H9 (cell line): Measurements from ENCODE around the gene KMT2D. TPM values are rescaled to one million over a fixed set of nuclear protein-coding genes. Genes with fewer than 3 reads are reported as not detected.

Experiments used
- DNase-seq: peaks from one replicate; pipeline ENCODE4 v3.0.0-alpha.2; 2017
- H2AFZ ChIP-seq: one replicate; pipeline ENCODE4 v1.6.1; 2013; ENCODE audit warnings: mild to moderate bottlenecking, low read length, control low read depth, moderate library complexity
- H2AK5ac ChIP-seq: 2 replicates; pipeline ENCODE4 v1.6.1; 2013; ENCODE audit warnings: low read length, control low read depth, mixed read lengths; ENCODE audit not compliant: insufficient read length
- H2BK120ac ChIP-seq: one replicate; pipeline ENCODE4 v1.6.1; 2013; ENCODE audit warnings: low read depth, mild to moderate bottlenecking, low read length, control low read depth, inconsistent platforms; ENCODE audit not compliant: poor library complexity, severe bottlenecking
- H2BK12ac ChIP-seq: 2 replicates; pipeline ENCODE4 v1.6.1; 2013; ENCODE audit warnings: low read length, control low read depth, mixed read lengths, low read depth; ENCODE audit not compliant: insufficient read length
- H2BK15ac ChIP-seq: 2 replicates; pipeline ENCODE4 v1.6.1; 2013; ENCODE audit warnings: low read depth, low read length, control low read depth
- H2BK20ac ChIP-seq: one replicate; pipeline ENCODE4 v1.6.1; 2013; ENCODE audit warnings: low read depth, mild to moderate bottlenecking, low read length, control low read depth, inconsistent platforms; ENCODE audit not compliant: poor library complexity, severe bottlenecking
- H2BK5ac ChIP-seq: 2 replicates; pipeline ENCODE4 v1.6.1; 2013; ENCODE audit warnings: low read length, control low read depth, mixed read lengths; ENCODE audit not compliant: insufficient read length
- H3K14ac ChIP-seq: 2 replicates; pipeline ENCODE4 v1.6.1; 2013; ENCODE audit warnings: low read length, control low read depth; ENCODE audit not compliant: insufficient read depth
- H3K18ac ChIP-seq: 2 replicates; pipeline ENCODE4 v1.6.1; 2013; ENCODE audit warnings: low read depth, mild to moderate bottlenecking, mixed read lengths, low read length, control low read depth; ENCODE audit not compliant: insufficient read length
- H3K23ac ChIP-seq: 2 replicates; pipeline ENCODE4 v1.6.1; 2013; ENCODE audit warnings: low read length, control low read depth, mixed read lengths, low read depth; ENCODE audit not compliant: insufficient read length
- H3K23me2 ChIP-seq: 2 replicates; pipeline ENCODE4 v1.6.1; 2013; ENCODE audit warnings: low read depth, mild to moderate bottlenecking, mixed read lengths, low read length, control low read depth; ENCODE audit not compliant: insufficient read length, poor library complexity, severe bottlenecking
- H3K27ac ChIP-seq: 2 replicates; pipeline ENCODE4 v1.5.1; 2013; ENCODE audit warnings: low read length, control low read depth, mixed read lengths, low read depth; ENCODE audit not compliant: insufficient read length
- H3K27me3 ChIP-seq: 2 replicates; pipeline ENCODE4 v1.6.1; 2013; ENCODE audit warnings: low read length, control low read depth, inconsistent platforms; ENCODE audit not compliant: insufficient read depth
- H3K4ac ChIP-seq: 2 replicates; pipeline ENCODE4 v1.6.1; 2013; ENCODE audit warnings: low read depth, mild to moderate bottlenecking, control low read depth, inconsistent platforms, low read length, moderate library complexity
- H3K4me1 ChIP-seq: 2 replicates; pipeline ENCODE4 v1.6.1; 2013; ENCODE audit warnings: low read length, control low read depth, inconsistent platforms; ENCODE audit not compliant: insufficient read depth
- H3K4me2 ChIP-seq: 2 replicates; pipeline ENCODE4 v1.6.1; 2013; ENCODE audit warnings: low read length, control low read depth, mixed read lengths; ENCODE audit not compliant: insufficient read length, insufficient read depth
- H3K56ac ChIP-seq: 2 replicates; pipeline ENCODE4 v1.6.1; 2013; ENCODE audit warnings: low read depth, mild to moderate bottlenecking, mixed read lengths, low read length, control low read depth; ENCODE audit not compliant: insufficient read length
- H3K79me1 ChIP-seq: 2 replicates; pipeline ENCODE4 v1.6.1; 2013; ENCODE audit warnings: low read depth, mild to moderate bottlenecking, moderate library complexity, low read length, control low read depth, inconsistent platforms; ENCODE audit not compliant: insufficient read depth, poor library complexity, severe bottlenecking
- H3K79me2 ChIP-seq: 2 replicates; pipeline ENCODE4 v1.6.1; 2013; ENCODE audit warnings: low read length, control low read depth, inconsistent platforms; ENCODE audit not compliant: insufficient read depth
- H3K9ac ChIP-seq: 2 replicates; pipeline ENCODE4 v1.6.1; 2013; ENCODE audit warnings: low read length, control low read depth, mixed read lengths; ENCODE audit not compliant: insufficient read length; ENCODE audit errors: extremely low read depth
- H3K9me3 ChIP-seq: one replicate; pipeline ENCODE4 v1.6.1; 2013; ENCODE audit warnings: low read depth, low read length, inconsistent platforms; ENCODE audit not compliant: control insufficient read depth
- H3T11ph ChIP-seq: one replicate; pipeline ENCODE4 v1.6.1; 2013; ENCODE audit warnings: mild to moderate bottlenecking, low read length, control low read depth, inconsistent platforms
- H4K20me1 ChIP-seq: one replicate; pipeline ENCODE4 v1.6.1; 2013; ENCODE audit not compliant: control insufficient read depth, insufficient read length, insufficient read depth
- H4K5ac ChIP-seq: 2 replicates; pipeline ENCODE4 v1.6.1; 2013; ENCODE audit warnings: low read depth, mild to moderate bottlenecking, mixed read lengths, low read length, control low read depth; ENCODE audit not compliant: insufficient read length
- H4K8ac ChIP-seq: replicated peaks from 2 replicates; pipeline ENCODE4 v1.6.1; 2013; ENCODE audit warnings: low read length, control low read depth, mixed read lengths, low read depth; ENCODE audit not compliant: insufficient read length
- H4K91ac ChIP-seq: 2 replicates; pipeline ENCODE4 v1.6.1; 2013; ENCODE audit warnings: low read depth, mild to moderate bottlenecking, moderate library complexity, mixed read lengths, low read length, control low read depth; ENCODE audit not compliant: insufficient read length
- H3K27ac Mint-ChIP-seq, 3 experiments: 2 replicates in 2 of 3; 3 replicates in 1 of 3; pipeline ENCODE4 v1.8.0; 2020 to 2021; ENCODE audit warnings: mixed read lengths in 3 of 3, mild to moderate bottlenecking in 1 of 3, moderate library complexity in 1 of 3
- H3K27me3 Mint-ChIP-seq: 2 replicates; pipeline ENCODE4 v1.8.0; 2021; ENCODE audit warnings: low read depth, mild to moderate bottlenecking, moderate library complexity, mixed read lengths
- H3K36me3 Mint-ChIP-seq, 3 experiments: 2 replicates in 2 of 3; 3 replicates in 1 of 3; pipeline ENCODE4 v1.8.0; 2020 to 2021; ENCODE audit warnings: low read depth in 3 of 3, mixed read lengths in 3 of 3; ENCODE audit not compliant: insufficient read depth in 1 of 3
- H3K4me1 Mint-ChIP-seq, 2 experiments: 2 replicates each; pipeline ENCODE4 v1.8.0; 2020; ENCODE audit warnings: mixed read lengths in 2 of 2
- H3K4me3 Mint-ChIP-seq, 2 experiments: 2 replicates in 1 of 2; 3 replicates in 1 of 2; pipeline ENCODE4 v1.8.0; 2020 to 2021; ENCODE audit warnings: mild to moderate bottlenecking in 2 of 2, mixed read lengths in 2 of 2, moderate library complexity in 1 of 2
- H3K9me3 Mint-ChIP-seq, 2 experiments: 2 replicates in 1 of 2; 3 replicates in 1 of 2; pipeline ENCODE4 v1.8.0; 2020; ENCODE audit warnings: mild to moderate bottlenecking in 2 of 2, mixed read lengths in 2 of 2, moderate library complexity in 1 of 2
- CTCF ChIP-seq: fragments of 200-600 bp; sonication (generic); conservative IDR thresholded peaks from 3 replicates; pipeline ENCODE4 v1.8.0; 2021; ENCODE audit warnings: antibody characterized with exemption, mild to moderate bottlenecking
- WGBS: extraction: QIAGEN DNeasy Blood & Tissue Kit; methylation state at CpG from one replicate; pipeline ENCODE4 v1.1.7; 2013; ENCODE audit warnings: missing lambda C conversion rate, low lambda C conversion rate, mixed read lengths; ENCODE audit not compliant: insufficient read length; ENCODE audit errors: extremely low coverage; 5-methylcytosine and 5-hydroxymethylcytosine counted together
- total RNA-seq: library from RNA; stranded (reverse); gene quantifications from 2 replicates; pipeline ENCODE4 v1.2.1, GENCODE V29; 2021

The KMT2D gene
- total RNA-seq, 1 experiment from 2014 or later: 93.7 TPM

GRCh38 chr12:49100380-49100779 lies 39.8 kb upstream of the KMT2D start:
- H2AK5ac ChIP-seq: no peak overlapping the region
- no peak overlapping the region for H4K91ac ChIP-seq
- no peaks in the 10 kb centered on the region for H3K9me3 ChIP-seq
- no peak overlapping the region for H3T11ph ChIP-seq
- TF ChIP-seq CTCF: no peak
- H3K56ac ChIP-seq: no peak overlapping the region
- H4K8ac ChIP-seq: no peak overlapping the region
- no peaks in the 10 kb centered on the region for H3K27me3 ChIP-seq
- H3K4me2 ChIP-seq: no peak overlapping the region
- no peaks in the 10 kb centered on the region for H3K4me1 ChIP-seq
- H3K9ac ChIP-seq: no peak overlapping the region
- no peak overlapping the region for H3K23ac ChIP-seq
- no peaks in the 10 kb centered on the region for H3K9me3 Mint-ChIP-seq
- H3K14ac ChIP-seq: no peak overlapping the region
- H3K79me2 ChIP-seq: no peaks in the 10 kb centered on the region
- no CpG with 5 or more reads among the region's 6 CpGs for WGBS
- H3K27me3 Mint-ChIP-seq: peaks cover 6% of the 10 kb centered on the region
- no peak overlapping the region for H2BK20ac ChIP-seq
- H3K18ac ChIP-seq: no peak overlapping the region
- peaks cover 2 to 67% (median 60%) of the 10 kb centered on the region in 3 experiments; a peak in 6 of 7 replicates for H3K36me3 Mint-ChIP-seq
- no peaks in the 10 kb centered on the region for H4K20me1 ChIP-seq
- no peak overlapping the region for H3K4me3 Mint-ChIP-seq
- H2AFZ ChIP-seq: no peak overlapping the region
- H3K23me2 ChIP-seq: no peaks in the 10 kb centered on the region
- no peak overlapping the region for H2BK120ac ChIP-seq
- no peaks in the 10 kb centered on the region for H3K79me1 ChIP-seq
- no peak overlapping the region for H3K4ac ChIP-seq
- no peak overlapping the region for H2BK12ac ChIP-seq
- H2BK5ac ChIP-seq: no peak overlapping the region
- no peak overlapping the region for H2BK15ac ChIP-seq
- DNase-seq: no peak
- peaks cover 3 to 5% of the 10 kb centered on the region in 2 experiments for H3K4me1 Mint-ChIP-seq
- no peak overlapping the region for H4K5ac ChIP-seq
- H3K27ac Mint-ChIP-seq: no peak overlapping the region
- H3K27ac ChIP-seq: no peak overlapping the region
